Suppressor macrophage (primary cell): ENCODE data around the gene TSHB.
"Not testable (repeated sequence)": the region's sequence is repeated elsewhere in the genome, so short reads cannot be mapped to it uniquely, and the experiment has no call there.

Source experiments
- DNase-seq, 4 experiments: peaks; one replicate each; pipeline ENCODE4 v3.0.0-alpha.2; 2020 to 2022
- total RNA-seq, 17 experiments: gene quantifications; one replicate each; lab custom pipeline; 2026; ENCODE audit warnings: mixed read lengths in 6 of 17, inconsistent platforms in 3 of 17; lab: John Stamatoyannopoulos, UW

Gene TSHB
- total RNA-seq = 0 to 0.11 (median 0) reads per million in 17 experiments

GRCh38 chr1:115029526-115029925 lies at the start of gene TSHB:
TSHB (plus strand) TSS chr1:115029826; CDS start chr1:115033363, 3,537 bp downstream.
- DNase-seq = no peak

- DNase-seq = no peak
These were observed 47.4 kb upstream of the TSHB start for GRCh38 chr1:114982251-114982650.

- DNase-seq = no peak
These were observed 43.3 kb upstream of the TSHB start for GRCh38 chr1:114986286-114986685.

- no peak for DNase-seq
These were observed 41.5 kb upstream of the TSHB start for GRCh38 chr1:114988095-114988494.

- DNase-seq = no peak
These were observed 31.9 kb upstream of the TSHB start for GRCh38 chr1:114997510-114998289.

- DNase-seq = no peak
These were observed 23.4 kb upstream of the TSHB start for GRCh38 chr1:115006191-115006590.

- peak in 2 of 4 experiments; percentile 6 to 19 for DNase-seq
These were observed 17.6 kb upstream of the TSHB start for GRCh38 chr1:115012006-115012405.

- DNase-seq = no peak
These were observed 17.2 kb upstream of the TSHB start for GRCh38 chr1:115012434-115012833.

- DNase-seq = no peak
These were observed 15.8 kb upstream of the TSHB start for GRCh38 chr1:115013792-115014191.

GRCh38 chr1:115019549-115019948 lies 10.1 kb upstream of the TSHB start:
- not testable (repeated sequence) for DNase-seq

- no peak for DNase-seq
These were observed 8.5 kb upstream of the TSHB start for GRCh38 chr1:115021145-115021544.

GRCh38 chr1:115023593-115023992 lies 6.0 kb upstream of the TSHB start:
- DNase-seq = no peak

- DNase-seq = no peak
These were observed 2.0 kb downstream of the TSHB start for GRCh38 chr1:115031595-115031994.

GRCh38 chr1:115035652-115036051 lies 6.0 kb downstream of the TSHB start:
- DNase-seq = no peak

GRCh38 chr1:115036814-115037507 lies 7.3 kb downstream of the TSHB start:
- no peak for DNase-seq

- no peak for DNase-seq
These were observed 10.9 kb downstream of the TSHB start for GRCh38 chr1:115040501-115040900.

- no peak for DNase-seq
These were observed 12.0 kb downstream of the TSHB start for GRCh38 chr1:115041654-115042053.

- peak in 1 of 4 experiments; percentile 8 for DNase-seq
These were observed 17.1 kb downstream of the TSHB start for GRCh38 chr1:115046751-115047150.

- no peak for DNase-seq
These were observed 22.2 kb downstream of the TSHB start for GRCh38 chr1:115051850-115052249.

- DNase-seq = peak; percentile 63 to 80 (median 70)
These were observed 22.9 kb downstream of the TSHB start for GRCh38 chr1:115052454-115053083.

GRCh38 chr1:115056395-115056798 lies 26.8 kb downstream of the TSHB start:
- DNase-seq = peak; percentile 68 to 82 (median 80)

GRCh38 chr1:115057661-115058254 lies 28.1 kb downstream of the TSHB start:
- no peak for DNase-seq

GRCh38 chr1:115059316-115059715 lies 29.7 kb downstream of the TSHB start:
- DNase-seq = no peak
